GM21423 (cell line): ENCODE data around the gene CHID1.

Source experiments
- ATAC-seq: cut with Tn5 transposase; IDR thresholded peaks from one replicate; pipeline ENCODE4 v1.9.1; 2021; ENCODE audit warnings: mild to moderate bottlenecking, moderate library complexity; ENCODE audit not compliant: unreplicated experiment

Gene CHID1

GRCh38 chr11:933142-933851 is 22.7 kb upstream of the CHID1 start:
- ATAC-seq = no peak

GRCh38 chr11:932435-932834 is 21.8 kb upstream of the CHID1 start:
- ATAC-seq = no peak

- no peak for ATAC-seq
Measured at GRCh38 chr11:931385-931784, 20.8 kb upstream of the CHID1 start.

- no peak for ATAC-seq
Measured at GRCh38 chr11:929405-929804, 18.8 kb upstream of the CHID1 start.

- no peak for ATAC-seq
Measured at GRCh38 chr11:928786-929185, 18.2 kb upstream of the CHID1 start.

GRCh38 chr11:927871-928270 is 17.3 kb upstream of the CHID1 start:
- ATAC-seq = no peak

- no peak for ATAC-seq
Measured at GRCh38 chr11:926341-926916, 15.8 kb upstream of the CHID1 start.

- peak; percentile 74 for ATAC-seq
Measured at GRCh38 chr11:925496-926301, 15.1 kb upstream of the CHID1 start, which contains the start of gene AP2A2. TSS of gene AP2A2 (plus strand) at chr11:925870. CDS start at chr11:926022, 152 bp downstream.

GRCh38 chr11:925158-925495 is 14.5 kb upstream of the CHID1 start:
- ATAC-seq = no peak

- ATAC-seq = no peak
Measured at GRCh38 chr11:924406-925157, 14.0 kb upstream of the CHID1 start.

GRCh38 chr11:923691-924405 is 13.2 kb upstream of the CHID1 start:
- ATAC-seq = no peak

- ATAC-seq = no peak
Measured at GRCh38 chr11:921921-922678, 11.5 kb upstream of the CHID1 start.

GRCh38 chr11:917426-917825 is 6.8 kb upstream of the CHID1 start:
- ATAC-seq = no peak

- no peak for ATAC-seq
Measured at GRCh38 chr11:914747-915501, 4.3 kb upstream of the CHID1 start.

GRCh38 chr11:914204-914603 is 3.6 kb upstream of the CHID1 start:
- ATAC-seq = no peak

GRCh38 chr11:913043-913442 is 2.4 kb upstream of the CHID1 start:
- ATAC-seq = no peak

- ATAC-seq = no peak
Measured at GRCh38 chr11:912266-912665, 1.7 kb upstream of the CHID1 start.

GRCh38 chr11:911890-912219 is 1.2 kb upstream of the CHID1 start:
- no peak for ATAC-seq
